H1 (cell line): Measurements from ENCODE around the gene PRSS23. TPM values are rescaled to one million over a fixed set of nuclear protein-coding genes. Genes with fewer than 3 reads are reported as not detected.

ENCODE experiments used
- CTCF ChIA-PET: fragments of 300-600 bp; sonication (Branson Sonifier 250); formaldehyde crosslinking; loops from one replicate; lab custom pipeline; 2021; ENCODE audit not compliant: partially characterized antibody; lab: Charles Lee
- POLR2A ChIA-PET: fragments of 300-600 bp; sonication (Branson Sonifier 250); formaldehyde crosslinking; loops from one replicate; lab custom pipeline; 2021; ENCODE audit warnings: inconsistent platforms; ENCODE audit not compliant: partially characterized antibody; lab: Charles Lee
- DNase-seq, 2 experiments: peaks; one replicate each; pipeline versions ENCODE4 v3.0.0 to v3.0.0-alpha.2; 2010 to 2022; ENCODE audit warnings: low spot score in 2 of 2, low read depth in 1 of 2, mixed read lengths in 1 of 2
- FAIRE-seq: peaks from 2 replicates; lab custom pipeline; 2011; peaks lifted over from hg19 to GRCh38; lab: Jason Lieb, UNC
- H2AFZ ChIP-seq: 2 replicates; pipeline ENCODE4 v1.8.1; 2012; ENCODE audit warnings: low read length, inconsistent platforms
- H2AK5ac ChIP-seq: 2 replicates; pipeline ENCODE4 v1.6.1; 2013; ENCODE audit warnings: low read depth, low read length
- H2BK120ac ChIP-seq: replicated peaks from 2 replicates; pipeline ENCODE3; 2013; ENCODE audit warnings: low read depth, low read length, inconsistent platforms
- H2BK12ac ChIP-seq: 2 replicates; pipeline ENCODE4 v1.6.1; 2013; ENCODE audit warnings: low read depth, low read length
- H2BK15ac ChIP-seq: 2 replicates; pipeline ENCODE4 v1.6.1; 2013; ENCODE audit warnings: low read length
- H2BK20ac ChIP-seq: 2 replicates; pipeline ENCODE4 v1.6.1; 2013; ENCODE audit warnings: low read length
- H2BK5ac ChIP-seq: 2 replicates; pipeline ENCODE4 v1.6.1; 2013; ENCODE audit warnings: low read depth, low read length
- H3K14ac ChIP-seq: 2 replicates; pipeline ENCODE4 v1.6.1; 2013; ENCODE audit warnings: inconsistent platforms; ENCODE audit not compliant: insufficient read length
- H3K18ac ChIP-seq: 2 replicates; pipeline ENCODE4 v1.6.1; 2013; ENCODE audit warnings: low read length; ENCODE audit errors: extremely low read depth
- H3K23ac ChIP-seq: 2 replicates; pipeline ENCODE4 v1.6.1; 2013; ENCODE audit warnings: inconsistent platforms; ENCODE audit not compliant: insufficient read length
- H3K23me2 ChIP-seq: 2 replicates; pipeline ENCODE4 v1.6.1; 2013; ENCODE audit warnings: low read depth, low read length
- H3K27ac ChIP-seq: 2 replicates; pipeline ENCODE4 v1.6.1; 2011; ENCODE audit warnings: low read depth, low read length, inconsistent platforms
- H3K27me3 ChIP-seq, 4 experiments: replicated peaks in 1 of 4; 1 replicate in 1 of 4; 2 replicates in 3 of 4; pipeline versions ENCODE4 v1.6.1 to v1.8.1; 2011 to 2013; ENCODE audit warnings: low read length in 3 of 4, mild to moderate bottlenecking in 3 of 4, inconsistent platforms in 2 of 4, mixed read lengths in 2 of 4, moderate library complexity in 1 of 4; ENCODE audit not compliant: control insufficient read depth in 3 of 4, insufficient read depth in 3 of 4; ENCODE audit errors: extremely low read depth in 1 of 4
- H3K36me3 ChIP-seq, 4 experiments: 2 replicates each; pipeline versions ENCODE4 v1.6.1 to v1.8.1; 2011 to 2013; ENCODE audit warnings: mild to moderate bottlenecking in 4 of 4, low read length in 3 of 4, moderate library complexity in 2 of 4, control low read depth in 1 of 4, inconsistent platforms in 1 of 4; ENCODE audit not compliant: insufficient read depth in 4 of 4, control insufficient read depth in 2 of 4
- H3K4ac ChIP-seq: replicated peaks from 2 replicates; pipeline ENCODE3; 2013; ENCODE audit warnings: low read length, low read depth, mixed read lengths, inconsistent platforms; ENCODE audit not compliant: insufficient read length
- H3K4me1 ChIP-seq, 4 experiments: replicated peaks in 1 of 4; 1 replicate in 1 of 4; 2 replicates in 3 of 4; pipeline versions ENCODE4 v1.6.1 to v1.8.1; 2011 to 2013; ENCODE audit warnings: low read length in 3 of 4, inconsistent platforms in 2 of 4, mixed read lengths in 1 of 4; ENCODE audit not compliant: insufficient read depth in 4 of 4, control insufficient read depth in 3 of 4
- H3K4me2 ChIP-seq, 2 experiments: 2 replicates each; pipeline versions ENCODE4 v1.6.1 to v1.8.1; 2011 to 2013; ENCODE audit warnings: low read depth in 2 of 2, low read length in 2 of 2, control low read depth in 1 of 2, inconsistent platforms in 1 of 2, mild to moderate bottlenecking in 1 of 2; ENCODE audit not compliant: insufficient read depth in 1 of 2
- H3K4me3 ChIP-seq, 4 experiments: fragments of 200-600, 300-600 bp in 1 of 4; sonication (generic), shearing (Covaris generic), sonication (Bioruptor Twin) in 1 of 4; 2 replicates each; pipeline versions ENCODE4 v1.5.1 to v1.8.1; 2011 to 2016; ENCODE audit warnings: low read length in 4 of 4, low read depth in 3 of 4, control low read depth in 2 of 4, inconsistent platforms in 2 of 4, mild to moderate bottlenecking in 2 of 4, mixed read lengths in 1 of 4, moderate library complexity in 1 of 4; ENCODE audit not compliant: insufficient read depth in 2 of 4; ENCODE audit errors: extremely low read depth in 1 of 4
- H3K56ac ChIP-seq: replicated peaks from 2 replicates; pipeline ENCODE3; 2013; ENCODE audit warnings: low read depth, mild to moderate bottlenecking, mixed read lengths, low read length, inconsistent platforms; ENCODE audit not compliant: insufficient read length
- H3K79me1 ChIP-seq: 2 replicates; pipeline ENCODE4 v1.6.1; 2013; ENCODE audit warnings: low read depth, low read length, control low read depth
- H3K79me2 ChIP-seq, 2 experiments: 2 replicates each; pipeline versions ENCODE4 v1.6.1 to v1.8.1; 2012 to 2013; ENCODE audit warnings: low read length in 2 of 2, mild to moderate bottlenecking in 2 of 2, inconsistent platforms in 1 of 2; ENCODE audit not compliant: insufficient read depth in 2 of 2, control insufficient read depth in 1 of 2
- H3K9ac ChIP-seq, 4 experiments: replicated peaks in 1 of 4; 1 replicate in 1 of 4; 2 replicates in 3 of 4; pipeline versions ENCODE4 v1.6.1 to v1.8.1; 2011 to 2013; ENCODE audit warnings: low read depth in 3 of 4, low read length in 3 of 4, control low read depth in 2 of 4, mild to moderate bottlenecking in 2 of 4, moderate library complexity in 2 of 4, inconsistent platforms in 1 of 4; ENCODE audit errors: extremely low read depth in 1 of 4
- H3K9me3 ChIP-seq, 2 experiments: 2 replicates each; pipeline versions ENCODE4 v1.6.1 to v1.8.1; 2012 to 2013; ENCODE audit warnings: mild to moderate bottlenecking in 2 of 2, moderate library complexity in 2 of 2, control low read depth in 1 of 2, inconsistent platforms in 1 of 2, low read depth in 1 of 2, low read length in 1 of 2, mixed read lengths in 1 of 2; ENCODE audit not compliant: insufficient read depth in 2 of 2
- H4K20me1 ChIP-seq, 2 experiments: replicated peaks in 1 of 2; 2 replicates each; pipeline versions ENCODE3 to v1.8.1; 2011 to 2013; ENCODE audit warnings: inconsistent platforms in 2 of 2, low read length in 2 of 2, mild to moderate bottlenecking in 1 of 2; ENCODE audit not compliant: insufficient read depth in 2 of 2, control insufficient read depth in 1 of 2
- H4K5ac ChIP-seq: 2 replicates; pipeline ENCODE4 v1.6.1; 2013; ENCODE audit warnings: low read length, low read depth, mixed read lengths, inconsistent platforms; ENCODE audit not compliant: insufficient read length
- H4K8ac ChIP-seq: 2 replicates; pipeline ENCODE4 v1.8.0; 2013; ENCODE audit warnings: mild to moderate bottlenecking, moderate library complexity, low read length, inconsistent platforms; ENCODE audit not compliant: insufficient read depth; ENCODE audit errors: extremely low read depth
- H4K91ac ChIP-seq: replicated peaks from 2 replicates; pipeline ENCODE3; 2013; ENCODE audit warnings: low read length, mixed read lengths, inconsistent platforms; ENCODE audit not compliant: insufficient read length
- BCL11A ChIP-seq, 2 experiments: IDR thresholded peaks; one replicate each; pipeline ENCODE4 v1.6.1; 2011; ENCODE audit warnings: low read depth in 2 of 2, low read length in 2 of 2, mild to moderate bottlenecking in 2 of 2
- CHD2 ChIP-seq: IDR thresholded peaks from 2 replicates; pipeline ENCODE4 v1.6.1; 2012; ENCODE audit warnings: low read length, improper control_type of control experiment
- FOSL1 ChIP-seq: IDR thresholded peaks from 2 replicates; pipeline ENCODE4 v1.6.1; 2011; ENCODE audit warnings: mild to moderate bottlenecking, low read depth, low read length, moderate library complexity; ENCODE audit not compliant: insufficient read depth
- GABPA ChIP-seq: IDR thresholded peaks from 2 replicates; pipeline ENCODE4 v1.6.1; 2011; ENCODE audit warnings: mild to moderate bottlenecking, low read length, moderate library complexity, borderline replicate concordance; ENCODE audit not compliant: insufficient read depth
- GTF2F1 ChIP-seq: IDR thresholded peaks from 2 replicates; pipeline ENCODE4 v1.6.1; 2012; ENCODE audit warnings: low read depth, low read length, improper control_type of control experiment, borderline replicate concordance
- POLR2AphosphoS5 ChIP-seq: IDR thresholded peaks from 2 replicates; pipeline ENCODE4 v1.6.1; 2011; ENCODE audit warnings: low read depth, low read length
- USF2 ChIP-seq: IDR thresholded peaks from 2 replicates; pipeline ENCODE4 v1.6.1; 2011; ENCODE audit warnings: low read length, improper control_type of control experiment
- ZNF274 ChIP-seq: IDR thresholded peaks from 2 replicates; pipeline ENCODE4 v1.7.0; 2012; ENCODE audit warnings: low read length, borderline replicate concordance; ENCODE audit errors: extremely low read depth
- WGBS, 2 experiments: shearing (Covaris generic) in 1 of 2; methylation state at CpG; one replicate each; pipeline versions ENCODE4 v1.1.6 to v1.1.7; 2013 to 2015; ENCODE audit warnings: low lambda C conversion rate in 2 of 2, mixed read lengths in 2 of 2, inconsistent platforms in 1 of 2, low coverage in 1 of 2, missing lambda C conversion rate in 1 of 2; ENCODE audit not compliant: insufficient replicate concordance in 2 of 2, insufficient coverage in 1 of 2, insufficient read length in 1 of 2; ENCODE audit errors: extremely low coverage in 1 of 2, missing lambda C conversion rate in 1 of 2; 5-methylcytosine and 5-hydroxymethylcytosine counted together
- polyA plus RNA-seq, 7 experiments: library from polyadenylated mRNA; depleted of rRNA in 3 of 7; stranded (reverse) in 5 of 7; unstranded in 2 of 7; fragments of >200 nt in 5 of 7; fragments of 200-250 nt in 2 of 7; gene quantifications; 1 replicate in 5 of 7; 2 replicates in 1 of 7; 4 replicates in 1 of 7; pipeline versions ENCODE4 v1.2.1 to v1.2.3, GENCODE V29; 2011 to 2013; ENCODE audit warnings: missing spikeins in 2 of 7, mixed read lengths in 2 of 7
- total RNA-seq: library from RNA; stranded (reverse); fragmentation: NEBNext Ultra II Directional; extraction: Animal tissue kit (Norgen Biotek cat#: 25700); gene quantifications from 2 replicates; pipeline ENCODE4 v1.2.1, GENCODE V29; 2021

PRSS23 gene
- total and polyA plus RNA-seq, 2 of the 8 experiments (the other 6 are each of a cell fraction or from before 2014, with no cell fraction given): 4.4 to 5.6 TPM

- no peak overlapping the region for H3K56ac ChIP-seq
- no peak for FAIRE-seq
- WGBS, 2 experiments: 92% methylated on average over 2 of the region's 2 CpGs; no CpG with 5 or more reads in 1 of the 2 experiments
Observed at GRCh38 chr11:86815726-86816125, 15.4 kb downstream of the PRSS23 start.

More at GRCh38 chr11:86815726-86816125, 15.4 kb downstream of the PRSS23 start:
- Histone ChIP-seq H4K20me1 (no peaks in the 10 kb centered on the region), H3K27me3 (no peaks in the 10 kb centered on the region), H3K4me3 (no peak overlapping the region), H3K14ac (no peak overlapping the region), H3K9me3 (no peaks in the 10 kb centered on the region), H4K5ac (no peak overlapping the region), H3K23ac (no peak overlapping the region), H3K9ac (no peak overlapping the region), H3K79me1 (no peaks in the 10 kb centered on the region), H3K4me2 (no peak overlapping the region), H2BK20ac (no peak overlapping the region), H3K18ac (no peak overlapping the region), H2AFZ (no peak overlapping the region), H3K4ac (no peak overlapping the region), H2BK5ac (no peak overlapping the region), H3K23me2 (no peaks in the 10 kb centered on the region), H2BK120ac (no peak overlapping the region), H3K27ac (no peak overlapping the region), H4K8ac (no peak overlapping the region), H3K36me3 (no peaks in the 10 kb centered on the region), H2BK12ac (no peak overlapping the region), H2BK15ac (no peak overlapping the region), H2AK5ac (no peak overlapping the region), H3K4me1 (peaks cover 0 to 5% (median 1%) of the 10 kb centered on the region in 4 experiments; a peak in 1 of 7 replicates), H3K79me2 (no peaks in the 10 kb centered on the region), H4K91ac (no peak overlapping the region)
- TF ChIP-seq FOSL1 (no peak), USF2 (no peak), CHD2 (no peak), BCL11A (IDR thresholded peaks at IDR 0.05; ENCODE audit: low read depth in 2 of 2, low read length in 2 of 2) (no peak), ZNF274 (no peak), GABPA (no peak), GTF2F1 (no peak), POLR2AphosphoS5 (no peak)
- POLR2A ChIA-PET: no interaction called here
- CTCF ChIA-PET: interaction anchor here (0.9 to 2.2 kb wide), 7 partner anchors 12 to 361 kb away, joined by 3 to 7 read pairs (median 4); no protein-coding TSS in a partner anchor
- no peak for DNase-seq
